Stimulated activated CD4-positive, alpha-beta T cell treated with anti-CD3 and anti-CD28 coated beads, Interleukin-1b, Interleukin-23, amount 100 ng/mL, for 24 hours (primary cell): ENCODE data around the gene TAS2R31.
"Not testable (repeated sequence)": the region's sequence is repeated elsewhere in the genome, so short reads cannot be mapped to it uniquely, and the experiment has no call there.

ENCODE experiments used
- DNase-seq, 4 experiments: peaks; one replicate each; pipeline ENCODE4 v3.0.0-alpha.2; 2020; ENCODE audit warnings: low read depth in 4 of 4, low spot score in 1 of 4

The TAS2R31 gene

GRCh38 chr12:11031307-11031706 lies at the start of gene TAS2R31:
Gene TAS2R31 (minus strand): TSS chr12:11031407. CDS start chr12:11031335, 72 bp downstream.
- no peak for DNase-seq

GRCh38 chr12:11078246-11078645 lies 47.0 kb upstream of the TAS2R31 start:
- no peak for DNase-seq

- no peak for DNase-seq
These were observed 44.4 kb upstream of the TAS2R31 start for GRCh38 chr12:11075642-11076041.

- DNase-seq, result no peak
These were observed 40.2 kb upstream of the TAS2R31 start for GRCh38 chr12:11071414-11071813.

- DNase-seq, result no peak
These were observed 39.8 kb upstream of the TAS2R31 start for GRCh38 chr12:11070999-11071398.

- DNase-seq, result no peak
These were observed 38.7 kb upstream of the TAS2R31 start for GRCh38 chr12:11069854-11070365.

- DNase-seq, result no peak
These were observed 36.3 kb upstream of the TAS2R31 start for GRCh38 chr12:11067514-11067913.

- DNase-seq, result not testable (repeated sequence)
These were observed 31.0 kb upstream of the TAS2R31 start, which contains the start of gene TAS2R46 for GRCh38 chr12:11062194-11062593. Gene TAS2R46 (minus strand): TSS chr12:11062294. CDS start chr12:11062294, 0 bp downstream.

GRCh38 chr12:11059784-11060183 lies 28.6 kb upstream of the TAS2R31 start:
- no peak for DNase-seq

GRCh38 chr12:11059041-11059440 lies 27.8 kb upstream of the TAS2R31 start:
- DNase-seq, result no peak

GRCh38 chr12:11055306-11055705 lies 24.1 kb upstream of the TAS2R31 start:
- no peak for DNase-seq

- DNase-seq, result not testable (repeated sequence)
These were observed 18.8 kb upstream of the TAS2R31 start for GRCh38 chr12:11049806-11050531.

- DNase-seq, result not testable (repeated sequence)
These were observed 10.2 kb upstream of the TAS2R31 start for GRCh38 chr12:11041366-11041765.

- no peak for DNase-seq
These were observed 9.0 kb upstream of the TAS2R31 start for GRCh38 chr12:11040162-11040561.

- DNase-seq, result no peak
These were observed 8.0 kb upstream of the TAS2R31 start for GRCh38 chr12:11039171-11039570.

- not testable (repeated sequence) for DNase-seq
These were observed 2.8 kb upstream of the TAS2R31 start for GRCh38 chr12:11033959-11034358.

GRCh38 chr12:11026118-11026517 lies 5.1 kb downstream of the TAS2R31 start:
- no peak for DNase-seq

GRCh38 chr12:11023387-11023786 lies 7.8 kb downstream of the TAS2R31 start:
- DNase-seq, result no peak

- DNase-seq, result no peak
These were observed 8.7 kb downstream of the TAS2R31 start, which contains the start of gene TAS2R19 for GRCh38 chr12:11022520-11022919. Gene TAS2R19 (minus strand): TSS chr12:11022620. CDS start chr12:11022571, 49 bp downstream.

- DNase-seq, result no peak
These were observed 14.3 kb downstream of the TAS2R31 start for GRCh38 chr12:11016937-11017336.

- no peak for DNase-seq
These were observed 15.3 kb downstream of the TAS2R31 start for GRCh38 chr12:11015775-11016430.

GRCh38 chr12:11014234-11014633 lies 17.0 kb downstream of the TAS2R31 start:
- no peak for DNase-seq
